Measurements from ENCODE around the gene GDF10.

DNA sequence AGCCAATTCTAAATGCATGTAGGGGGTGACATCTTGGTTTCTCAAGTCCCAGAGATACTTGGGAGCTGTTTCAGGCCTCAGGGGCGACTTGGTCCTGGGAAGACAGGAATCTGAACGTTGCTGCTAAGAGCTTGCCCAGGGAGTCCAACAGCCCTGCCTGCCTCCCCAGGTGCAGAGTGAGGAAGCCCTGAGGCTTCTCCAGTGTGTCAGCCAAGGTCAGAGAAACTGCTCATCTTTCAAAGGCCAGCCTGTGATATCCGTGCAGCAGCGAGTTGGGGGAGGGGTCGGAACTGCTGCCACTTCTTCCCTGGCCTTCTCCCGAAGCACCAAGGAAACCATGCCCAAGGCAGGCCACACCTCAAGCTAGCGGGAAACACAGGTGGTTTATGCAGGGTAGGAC is 32.0 kb downstream of the GDF10 start:
- TF ChIP-seq, protein P1, sequence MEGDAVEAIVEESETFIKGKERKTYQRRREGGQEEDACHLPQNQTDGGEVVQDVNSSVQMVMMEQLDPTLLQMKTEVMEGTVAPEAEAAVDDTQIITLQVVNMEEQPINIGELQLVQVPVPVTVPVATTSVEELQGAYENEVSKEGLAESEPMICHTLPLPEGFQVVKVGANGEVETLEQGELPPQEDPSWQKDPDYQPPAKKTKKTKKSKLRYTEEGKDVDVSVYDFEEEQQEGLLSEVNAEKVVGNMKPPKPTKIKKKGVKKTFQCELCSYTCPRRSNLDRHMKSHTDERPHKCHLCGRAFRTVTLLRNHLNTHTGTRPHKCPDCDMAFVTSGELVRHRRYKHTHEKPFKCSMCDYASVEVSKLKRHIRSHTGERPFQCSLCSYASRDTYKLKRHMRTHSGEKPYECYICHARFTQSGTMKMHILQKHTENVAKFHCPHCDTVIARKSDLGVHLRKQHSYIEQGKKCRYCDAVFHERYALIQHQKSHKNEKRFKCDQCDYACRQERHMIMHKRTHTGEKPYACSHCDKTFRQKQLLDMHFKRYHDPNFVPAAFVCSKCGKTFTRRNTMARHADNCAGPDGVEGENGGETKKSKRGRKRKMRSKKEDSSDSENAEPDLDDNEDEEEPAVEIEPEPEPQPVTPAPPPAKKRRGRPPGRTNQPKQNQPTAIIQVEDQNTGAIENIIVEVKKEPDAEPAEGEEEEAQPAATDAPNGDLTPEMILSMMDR (IDR thresholded peaks at IDR 0.05; ENCODE audit: control extremely low read depth in 1 of 3, insufficient read depth in 1 of 3, low read depth in 1 of 3, low read length in 3 of 3) = no peak
- TF ChIP-seq POLR2A (IDR thresholded peaks at IDR 0.05; ENCODE audit: control extremely low read depth in 1 of 2, low read depth in 2 of 2, low read length in 2 of 2) (no peak), YY1 (IDR thresholded peaks at IDR 0.05; ENCODE audit: low read depth, low read length) (no peak), POLR2AphosphoS5 (IDR thresholded peaks at IDR 0.05; ENCODE audit: low read depth, low read length) (no peak), CEBPB (IDR thresholded peaks at IDR 0.05; ENCODE audit: low read depth, low read length) (no peak), NRF1 (IDR thresholded peaks at IDR 0.05; ENCODE audit: low read depth, low read length) (no peak), TCF12 (IDR thresholded peaks at IDR 0.05; ENCODE audit: low read depth, low read length) (no peak)
